Psoas muscle (tissue), 8 donors: ENCODE measurements around the gene OTUB2. TPM values are rescaled to one million over a fixed set of nuclear protein-coding genes. Genes with fewer than 3 reads are reported as not detected.

Experiments used
- ATAC-seq, 4 donors: fragments of 200-7000 bp; cut with Tn5 transposase; one replicate each; pipeline ENCODE4 v1.9.1; 2020; ENCODE audit warnings: moderate library complexity in 3 of 4, mild to moderate bottlenecking in 2 of 4
- DNase-seq, 2 donors: peaks; one replicate each; pipeline ENCODE4 v3.0.0-alpha.2; 2020
- H3K27ac ChIP-seq: fragments of 200-600 bp; one replicate; pipeline ENCODE4 v1.8.0; 2022
- H3K27me3 ChIP-seq, 3 donors: fragments of 200-600 bp in 1 of 3; one replicate each; pipeline versions ENCODE4 v1.6.1 to v1.8.0; 2013 to 2022; ENCODE audit warnings: low read length in 2 of 3, mild to moderate bottlenecking in 2 of 3, moderate library complexity in 1 of 3; ENCODE audit not compliant: insufficient read depth in 3 of 3
- H3K36me3 ChIP-seq, 2 donors: fragments of 200-600 bp in 1 of 2; one replicate each; pipeline versions ENCODE4 v1.6.1 to v1.8.0; 2013 to 2022; ENCODE audit warnings: low read depth in 1 of 2, mild to moderate bottlenecking in 1 of 2, moderate library complexity in 1 of 2; ENCODE audit not compliant: insufficient read depth in 1 of 2
- H3K4me1 ChIP-seq: fragments of 200-600 bp; one replicate; pipeline ENCODE4 v1.8.0; 2022
- H3K4me3 ChIP-seq: fragments of 200-600 bp; one replicate; pipeline ENCODE4 v1.8.0; 2022; ENCODE audit warnings: mild to moderate bottlenecking
- H3K9me3 ChIP-seq: fragments of 200-600 bp; one replicate; pipeline ENCODE4 v1.8.0; 2022
- WGBS, 3 donors: extraction: QIAGEN DNeasy Blood & Tissue Kit; methylation state at CpG; one replicate each; pipeline versions ENCODE4 v1.1.6 to v1.1.7; 2013; 5-methylcytosine and 5-hydroxymethylcytosine counted together
- intact Hi-C, 2 donors: fragments of 100-400 bp; cut with DNase I; formaldehyde crosslinking; loops; one replicate each; pipeline versions ENCODE4 v1.11.0 to v1.14.2; 2022
- polyA plus RNA-seq, 3 donors: library from polyadenylated mRNA; stranded (reverse); fragments of 200-250 nt; gene quantifications; one replicate each; pipeline ENCODE4 v1.2.3, GENCODE V29; 2013
- total RNA-seq, 4 donors: library from RNA; stranded (reverse); fragmentation: NEBNext Ultra II Directional in 2 of 4; extraction: Animal tissue kit (Norgen Biotek cat#: 25700) in 2 of 4; gene quantifications; one replicate each; pipeline versions ENCODE4 v1.2.1 to v1.2.4, GENCODE V29; 2021 to 2023
- TF ChIP-seq, protein P1 (sequence below): fragments of 200-600 bp; IDR thresholded peaks from one replicate; pipeline ENCODE4 v1.8.0; 2022; ENCODE audit warnings: antibody characterized with exemption
- donor health status: healthy with polysubstance abuse.
- donor health status: DM: no; HTN: no; CAD: no; lungs with moderate emphysema.
- donor health status: Bipolar disorder and iron deficiency.
- donor health status: healthy.
- donor health status: DM: yes; HTN: yes; CAD: no.
- donor health status: DM: no; HTN: no; CAD: no.
- donor health status: DM: no; HTN: no; CAD: no.
- donor health status: DM: yes; HTN: yes; CAD: no.

Gene OTUB2
- total and polyA plus RNA-seq, 7 donors, result 0.04 to 0.96 (median 0.09) TPM

- H3K4me3 ChIP-seq, result no peak overlapping the region
- WGBS, 3 donors, result 63 to 85% (median 73%) methylated on average over 2 of the region's 2 CpGs
- intact Hi-C loops, result loop anchor here in 1 of 2 donors (10.0 kb wide), 1 partner anchor 366 kb away; no protein-coding TSS in a partner anchor
- no peaks in the 10 kb centered on the region for H3K4me1 ChIP-seq
- TF ChIP-seq, protein P1, sequence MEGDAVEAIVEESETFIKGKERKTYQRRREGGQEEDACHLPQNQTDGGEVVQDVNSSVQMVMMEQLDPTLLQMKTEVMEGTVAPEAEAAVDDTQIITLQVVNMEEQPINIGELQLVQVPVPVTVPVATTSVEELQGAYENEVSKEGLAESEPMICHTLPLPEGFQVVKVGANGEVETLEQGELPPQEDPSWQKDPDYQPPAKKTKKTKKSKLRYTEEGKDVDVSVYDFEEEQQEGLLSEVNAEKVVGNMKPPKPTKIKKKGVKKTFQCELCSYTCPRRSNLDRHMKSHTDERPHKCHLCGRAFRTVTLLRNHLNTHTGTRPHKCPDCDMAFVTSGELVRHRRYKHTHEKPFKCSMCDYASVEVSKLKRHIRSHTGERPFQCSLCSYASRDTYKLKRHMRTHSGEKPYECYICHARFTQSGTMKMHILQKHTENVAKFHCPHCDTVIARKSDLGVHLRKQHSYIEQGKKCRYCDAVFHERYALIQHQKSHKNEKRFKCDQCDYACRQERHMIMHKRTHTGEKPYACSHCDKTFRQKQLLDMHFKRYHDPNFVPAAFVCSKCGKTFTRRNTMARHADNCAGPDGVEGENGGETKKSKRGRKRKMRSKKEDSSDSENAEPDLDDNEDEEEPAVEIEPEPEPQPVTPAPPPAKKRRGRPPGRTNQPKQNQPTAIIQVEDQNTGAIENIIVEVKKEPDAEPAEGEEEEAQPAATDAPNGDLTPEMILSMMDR, result no peak
- no peaks in the 10 kb centered on the region for H3K36me3 ChIP-seq
- H3K27ac ChIP-seq, result no peak overlapping the region
- no peaks in the 10 kb centered on the region for H3K9me3 ChIP-seq
- ATAC-seq, result no peak
- H3K27me3 ChIP-seq, result no peaks in the 10 kb centered on the region
- DNase-seq, result peak in 1 of 2 donors; percentile 2
Observed at GRCh38 chr14:94021001-94021400, 5.1 kb upstream of the OTUB2 start.

DNA sequence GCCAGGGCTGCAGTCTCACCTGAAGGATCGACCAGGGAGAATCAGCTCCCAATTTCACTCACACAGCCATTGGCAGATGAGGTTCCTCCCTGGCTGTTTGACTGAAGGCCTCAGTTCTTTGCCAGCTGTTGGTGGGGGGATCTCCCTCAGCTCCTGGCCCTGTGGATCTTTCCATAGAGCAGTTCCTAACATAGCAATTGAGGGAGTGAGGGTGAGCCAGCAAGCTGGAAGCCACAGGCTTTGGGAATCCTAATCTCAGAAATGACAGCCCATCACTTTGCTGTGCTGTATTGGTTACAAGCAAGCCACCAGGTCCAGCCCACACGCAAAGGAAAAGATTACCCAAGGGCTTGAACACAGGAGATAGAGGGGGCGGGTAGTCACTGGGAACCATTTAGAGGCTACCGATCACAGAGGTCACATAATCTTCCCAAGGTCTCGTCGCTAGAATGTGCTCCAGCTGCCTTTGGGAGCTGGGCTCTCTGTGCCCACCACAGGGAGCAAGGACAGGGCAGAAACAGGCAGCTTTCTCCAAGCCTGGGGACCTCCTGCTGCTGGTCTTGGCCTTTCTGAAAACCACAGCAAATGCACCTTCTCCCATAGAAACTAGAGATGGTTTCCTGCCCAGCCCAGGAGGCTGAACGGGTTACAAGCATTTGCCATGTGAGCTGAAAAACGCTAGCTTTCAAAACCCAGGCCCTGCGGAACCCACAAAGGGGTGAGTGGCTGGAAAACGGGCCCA, 4.6 kb upstream of the OTUB2 start:
- Histone ChIP-seq H3K36me3 (no peaks in the 10 kb centered on the region), H3K4me1 (no peaks in the 10 kb centered on the region), H3K9me3 (no peaks in the 10 kb centered on the region), H3K27ac (no peak overlapping the region), H3K27me3 (no peaks in the 10 kb centered on the region), H3K4me3 (no peak overlapping the region)
- TF ChIP-seq, protein P1, result no peak
- DNase-seq (peak in 1 of 2 donors; percentile 27), ATAC-seq (no peak)
- intact Hi-C loops, result loop anchor here in 1 of 2 donors (10.0 kb wide), 1 partner anchor 367 kb away; no protein-coding TSS in a partner anchor
- 77 to 82% (median 81%) methylated on average over 10 of the region's 10 CpGs for WGBS, 3 donors

GRCh38 chr14:94022532-94023411, 3.4 kb upstream of the OTUB2 start:
- TF ChIP-seq, protein P1, result no peak
- 68 to 79% (median 73%) methylated on average over 10 of the region's 10 CpGs for WGBS, 3 donors
- intact Hi-C loops, result loop anchor here in 1 of 2 donors (10.0 kb wide), 1 partner anchor 368 kb away; no protein-coding TSS in a partner anchor
- no peak for ATAC-seq
- Histone ChIP-seq H3K4me1 (no peaks in the 10 kb centered on the region), H3K9me3 (no peaks in the 10 kb centered on the region), H3K36me3 (no peaks in the 10 kb centered on the region), H3K27ac (no peak overlapping the region), H3K27me3 (no peaks in the 10 kb centered on the region), H3K4me3 (no peak overlapping the region)
- DNase-seq, result peak in 1 of 2 donors; percentile 24

DNA sequence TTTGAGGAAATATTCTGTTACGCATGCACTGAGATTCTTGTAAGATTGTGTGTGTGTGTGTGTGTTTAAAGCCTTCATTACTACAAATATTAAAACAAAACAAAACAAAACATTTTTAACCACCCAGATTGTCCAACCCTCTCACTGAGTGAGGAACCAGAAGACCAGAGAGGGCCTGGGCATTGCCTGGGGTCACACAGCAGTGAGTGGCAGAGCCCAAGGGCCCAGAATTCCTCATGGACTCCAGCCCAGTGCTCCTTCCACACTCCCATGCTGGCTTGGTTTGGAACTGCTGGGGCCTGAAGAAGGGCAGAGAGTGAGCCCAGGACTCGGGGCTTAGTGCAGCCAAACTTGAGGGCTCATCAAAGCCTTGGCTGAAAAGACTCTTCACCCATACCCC, 1.6 kb upstream of the OTUB2 start:
- intact Hi-C loops, result loop anchor here in 1 of 2 donors (10.0 kb wide), 1 partner anchor 370 kb away; no protein-coding TSS in a partner anchor
- ATAC-seq, result no peak

More for the DNA sequence above, 1.6 kb upstream of the OTUB2 start:
- peak in 1 of 2 donors; percentile 11 for DNase-seq
- no peaks in the 10 kb centered on the region for H3K36me3 ChIP-seq
- WGBS, 3 donors, result 92 to 100% (median 93%) methylated on average over 2 of the region's 2 CpGs
- H3K4me3 ChIP-seq, result no peak overlapping the region
- TF ChIP-seq, protein P1, result no peak
- no peaks in the 10 kb centered on the region for H3K27me3 ChIP-seq
- H3K9me3 ChIP-seq, result no peaks in the 10 kb centered on the region
- no peaks in the 10 kb centered on the region for H3K4me1 ChIP-seq
- no peak overlapping the region for H3K27ac ChIP-seq
